ENCODE results near the gene CASKIN1. TPM values are rescaled to one million over a fixed set of nuclear protein-coding genes. Genes with fewer than 3 reads are reported as not detected.
"Not testable (repeated sequence)": the region's sequence is repeated elsewhere in the genome, so short reads cannot be mapped to it uniquely, and the experiment has no call there.

Gene CASKIN1
- total and polyA plus RNA-seq, 10 of the 15 experiments (the other 5 are each of a cell fraction or from before 2014, with no cell fraction given) = 0.03 to 0.33 (median 0.11) TPM; not detected in 5

DNA sequence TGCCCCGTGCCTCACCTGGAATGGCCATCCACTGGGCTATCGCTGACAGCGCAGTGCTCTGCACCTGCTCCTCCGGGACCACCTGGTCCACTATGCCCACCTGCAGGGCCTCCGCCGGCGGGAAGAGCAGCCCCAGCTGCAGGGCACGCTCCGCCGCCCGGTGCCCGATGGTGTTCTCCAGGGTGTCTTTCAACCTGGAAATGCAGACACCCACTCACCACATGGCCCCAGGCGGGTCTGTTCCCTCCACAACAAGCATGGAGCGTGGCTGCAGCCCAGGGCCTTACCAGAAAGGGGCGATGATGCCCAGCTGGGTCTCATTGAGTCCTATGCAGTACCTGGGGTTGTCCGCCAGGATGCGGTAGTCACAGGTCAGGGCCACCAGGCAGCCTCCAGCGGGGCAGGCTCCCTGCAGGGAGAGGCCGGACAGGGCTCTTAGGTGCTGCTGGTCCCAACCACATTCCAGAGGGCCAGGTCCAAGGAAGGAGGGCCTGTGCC, 46.7 kb upstream of the CASKIN1 start (continued):
- TF ChIP-seq YBX1 (IDR thresholded peaks at IDR 0.05) (no peak), CBX5 (IDR thresholded peaks at IDR 0.05; ENCODE audit: low read depth) (no peak), BACH1 (IDR thresholded peaks at IDR 0.05; ENCODE audit: borderline replicate concordance) (no peak)

DNA sequence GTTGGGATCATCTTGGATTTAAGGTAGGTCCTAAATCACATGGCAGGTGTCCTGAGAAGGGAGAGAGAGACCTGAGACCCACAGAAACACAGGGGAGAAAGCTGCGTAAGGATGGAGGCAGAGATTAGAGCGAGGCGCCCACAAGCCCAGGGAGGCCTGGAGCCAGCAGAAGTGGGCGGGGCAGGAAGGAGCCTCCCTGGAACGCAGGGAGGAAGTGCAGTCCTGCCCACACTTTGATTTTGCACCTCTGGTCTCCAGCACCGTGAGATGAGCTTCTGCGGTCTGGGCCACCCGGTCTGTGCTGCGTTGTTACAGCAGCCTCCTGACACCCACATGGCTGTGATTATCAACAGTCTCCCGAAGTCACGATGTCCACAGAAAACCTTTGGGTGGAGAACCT, 46.2 kb upstream of the CASKIN1 start:
- FAIRE-seq (no peak), ATAC-seq (no peak), DNase-seq (ENCODE audit: low read depth, low spot score) (no peak)
- CTCF ChIA-PET = no interaction called here
- POLR2A ChIA-PET = no interaction called here
- H3K36me3 ChIP-seq (ENCODE audit: control insufficient read depth in 2 of 2, insufficient read depth in 2 of 2, low read length in 1 of 2) = peaks cover 0 to 24% of the 10 kb centered on the region in 2 experiments; a peak in 2 of 4 replicates
- no peak for TF ChIP-seq SMAD1 (IDR thresholded peaks at IDR 0.05; ENCODE audit: low read depth, partially characterized antibody)
- TF ChIP-seq JUNB (IDR thresholded peaks at IDR 0.05) = no peak
- TF ChIP-seq POLR2AphosphoS5 (IDR thresholded peaks at IDR 0.05; ENCODE audit: low read length) = no peak
- TF ChIP-seq CHD2 (IDR thresholded peaks at IDR 0.05; ENCODE audit: borderline replicate concordance, low read depth, low read length) = no peak
- no peak for TF ChIP-seq ZZZ3 (IDR thresholded peaks at IDR 0.05; ENCODE audit: control insufficient read depth, insufficient read length, low read depth)
- SMC1A ChIA-PET (ENCODE audit: uncharacterized antibody, unreplicated experiment) = no interaction called here
- no peaks in the 10 kb centered on the region for H3K9me3 ChIP-seq (replicated peaks; ENCODE audit: control insufficient read depth, insufficient read depth, low read length)
- intact Hi-C loops (cut with micrococcal nuclease; ENCODE audit: unreplicated experiment) (no loop called here), in situ Hi-C loops (cut with MboI) (no loop called here)
- H3K4me1 ChIP-seq (ENCODE audit: control insufficient read depth, insufficient read depth, low read length) = no peaks in the 10 kb centered on the region
- no peak overlapping the region for H3K9ac ChIP-seq (ENCODE audit: control insufficient read depth, insufficient read depth, low read length)
- no peak overlapping the region for H3K4me3 ChIP-seq
- H4K20me1 ChIP-seq (ENCODE audit: control insufficient read depth, insufficient read depth) = no peaks in the 10 kb centered on the region
- RAD21 ChIA-PET (ENCODE audit: unreplicated experiment) = no interaction called here
- H2AFZ ChIP-seq (ENCODE audit: control insufficient read depth, low read depth, low read length) = no peak overlapping the region
- no peak overlapping the region for H3K27ac ChIP-seq (ENCODE audit: control insufficient read depth, insufficient read depth)
- H3K79me2 ChIP-seq (ENCODE audit: control insufficient read depth, insufficient read depth, low read length) = no peaks in the 10 kb centered on the region
- no TSS peak for BruUV-seq (replicated peaks)
- no peaks in the 10 kb centered on the region for H3K27me3 ChIP-seq (replicated peaks in 1 of 2; ENCODE audit: control insufficient read depth in 2 of 2, insufficient read depth in 2 of 2, low read length in 1 of 2)
- H3K4me2 ChIP-seq (ENCODE audit: control insufficient read depth, insufficient read depth) = no peak overlapping the region
- WGBS (ENCODE audit: insufficient coverage, insufficient replicate concordance, low lambda C conversion rate, missing lambda C conversion rate) = 95% methylated on average over 11 of the region's 11 CpGs

- H3K9ac ChIP-seq (ENCODE audit: control insufficient read depth, insufficient read depth, low read length); RAD21 ChIA-PET (ENCODE audit: unreplicated experiment); POLR2A ChIA-PET; H3K4me2 ChIP-seq (ENCODE audit: control insufficient read depth, insufficient read depth); CTCF ChIA-PET; H4K20me1 ChIP-seq (ENCODE audit: control insufficient read depth, insufficient read depth); H3K9me3 ChIP-seq (replicated peaks; ENCODE audit: control insufficient read depth, insufficient read depth, low read length); FAIRE-seq; DNase-seq (ENCODE audit: low read depth, low spot score); intact Hi-C loops (cut with micrococcal nuclease; ENCODE audit: unreplicated experiment); SMC1A ChIA-PET (ENCODE audit: uncharacterized antibody, unreplicated experiment); H3K4me1 ChIP-seq (ENCODE audit: control insufficient read depth, insufficient read depth, low read length); ATAC-seq; BruUV-seq (replicated peaks); H3K4me3 ChIP-seq; H3K27ac ChIP-seq (ENCODE audit: control insufficient read depth, insufficient read depth); in situ Hi-C loops (cut with MboI); H3K79me2 ChIP-seq (ENCODE audit: control insufficient read depth, insufficient read depth, low read length); H2AFZ ChIP-seq (ENCODE audit: control insufficient read depth, low read depth, low read length); H3K27me3 ChIP-seq (replicated peaks in 1 of 2; ENCODE audit: control insufficient read depth in 2 of 2, insufficient read depth in 2 of 2, low read length in 1 of 2): not testable (repeated sequence)
- WGBS (ENCODE audit: insufficient coverage, insufficient replicate concordance, low lambda C conversion rate, missing lambda C conversion rate) = 76% methylated on average over 9 of the region's 9 CpGs
- peaks cover 0 to 21% of the 10 kb centered on the region in 2 experiments; a peak in 3 of 4 replicates for H3K36me3 ChIP-seq (ENCODE audit: control insufficient read depth in 2 of 2, insufficient read depth in 2 of 2, low read length in 1 of 2)
Measured at GRCh38 chr16:2240331-2240730, 43.9 kb upstream of the CASKIN1 start.
